GM21447 (cell line): ENCODE measurements around the gene BMS1.

Experiments used
- ATAC-seq: cut with Tn5 transposase; IDR thresholded peaks from one replicate; pipeline ENCODE4 v1.9.1; 2021; ENCODE audit not compliant: unreplicated experiment

BMS1 gene

DNA sequence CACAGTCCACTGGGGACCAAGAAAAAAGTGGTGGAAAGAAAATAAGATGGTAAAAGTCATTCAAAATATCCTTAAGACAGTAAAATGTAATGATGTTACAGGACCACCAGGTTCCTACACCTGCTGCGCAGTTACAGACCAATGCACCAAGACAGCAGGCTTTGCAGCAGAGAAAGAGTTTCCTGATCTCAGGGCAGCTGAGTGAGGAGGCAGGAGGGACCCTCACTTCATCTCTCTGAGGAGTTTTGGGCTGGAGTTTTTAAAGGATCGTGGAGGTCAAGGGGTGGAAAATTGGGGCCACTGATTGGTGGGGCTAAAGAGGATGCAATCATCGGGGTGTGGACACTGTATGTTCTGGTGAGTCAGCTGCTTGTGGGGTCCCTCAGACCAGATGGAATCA lies 100.0 kb downstream of the BMS1 start:
- no peak for ATAC-seq
